ENCODE data around the gene MAPK14. TPM values are rescaled to one million over a fixed set of nuclear protein-coding genes. Genes with fewer than 3 reads are reported as not detected.

Gene MAPK14
- total and polyA plus RNA-seq, 10 of the 15 experiments (the other 5 are each of a cell fraction or from before 2014, with no cell fraction given): 12.5 to 59.5 (median 43.0) TPM

DNA sequence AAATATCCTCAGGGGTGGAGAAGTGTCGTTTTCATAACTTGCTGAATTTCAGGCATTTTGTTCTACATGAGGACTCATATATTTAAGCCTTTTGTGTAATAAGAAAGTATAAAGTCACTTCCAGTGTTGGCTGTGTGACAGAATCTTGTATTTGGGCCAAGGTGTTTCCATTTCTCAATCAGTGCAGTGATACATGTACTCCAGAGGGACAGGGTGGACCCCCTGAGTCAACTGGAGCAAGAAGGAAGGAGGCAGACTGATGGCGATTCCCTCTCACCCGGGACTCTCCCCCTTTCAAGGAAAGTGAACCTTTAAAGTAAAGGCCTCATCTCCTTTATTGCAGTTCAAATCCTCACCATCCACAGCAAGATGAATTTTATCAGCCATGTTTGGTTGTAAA lies 82.4 kb downstream of the MAPK14 start (continued):
- TF ChIP-seq, protein P1, sequence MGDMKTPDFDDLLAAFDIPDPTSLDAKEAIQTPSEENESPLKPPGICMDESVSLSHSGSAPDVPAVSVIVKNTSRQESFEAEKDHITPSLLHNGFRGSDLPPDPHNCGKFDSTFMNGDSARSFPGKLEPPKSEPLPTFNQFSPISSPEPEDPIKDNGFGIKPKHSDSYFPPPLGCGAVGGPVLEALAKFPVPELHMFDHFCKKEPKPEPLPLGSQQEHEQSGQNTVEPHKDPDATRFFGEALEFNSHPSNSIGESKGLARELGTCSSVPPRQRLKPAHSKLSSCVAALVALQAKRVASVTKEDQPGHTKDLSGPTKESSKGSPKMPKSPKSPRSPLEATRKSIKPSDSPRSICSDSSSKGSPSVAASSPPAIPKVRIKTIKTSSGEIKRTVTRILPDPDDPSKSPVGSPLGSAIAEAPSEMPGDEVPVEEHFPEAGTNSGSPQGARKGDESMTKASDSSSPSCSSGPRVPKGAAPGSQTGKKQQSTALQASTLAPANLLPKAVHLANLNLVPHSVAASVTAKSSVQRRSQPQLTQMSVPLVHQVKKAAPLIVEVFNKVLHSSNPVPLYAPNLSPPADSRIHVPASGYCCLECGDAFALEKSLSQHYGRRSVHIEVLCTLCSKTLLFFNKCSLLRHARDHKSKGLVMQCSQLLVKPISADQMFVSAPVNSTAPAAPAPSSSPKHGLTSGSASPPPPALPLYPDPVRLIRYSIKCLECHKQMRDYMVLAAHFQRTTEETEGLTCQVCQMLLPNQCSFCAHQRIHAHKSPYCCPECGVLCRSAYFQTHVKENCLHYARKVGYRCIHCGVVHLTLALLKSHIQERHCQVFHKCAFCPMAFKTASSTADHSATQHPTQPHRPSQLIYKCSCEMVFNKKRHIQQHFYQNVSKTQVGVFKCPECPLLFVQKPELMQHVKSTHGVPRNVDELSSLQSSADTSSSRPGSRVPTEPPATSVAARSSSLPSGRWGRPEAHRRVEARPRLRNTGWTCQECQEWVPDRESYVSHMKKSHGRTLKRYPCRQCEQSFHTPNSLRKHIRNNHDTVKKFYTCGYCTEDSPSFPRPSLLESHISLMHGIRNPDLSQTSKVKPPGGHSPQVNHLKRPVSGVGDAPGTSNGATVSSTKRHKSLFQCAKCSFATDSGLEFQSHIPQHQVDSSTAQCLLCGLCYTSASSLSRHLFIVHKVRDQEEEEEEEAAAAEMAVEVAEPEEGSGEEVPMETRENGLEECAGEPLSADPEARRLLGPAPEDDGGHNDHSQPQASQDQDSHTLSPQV (IDR thresholded peaks at IDR 0.05): no peak
- TF ChIP-seq CBX5 (IDR thresholded peaks at IDR 0.05; ENCODE audit: low read depth): no peak
- no peak for TF ChIP-seq SUPT20H (IDR thresholded peaks at IDR 0.05; ENCODE audit: borderline replicate concordance, control insufficient read depth, low read depth, low read length)
- no peak for TF ChIP-seq SPI1 (IDR thresholded peaks at IDR 0.05; ENCODE audit: borderline replicate concordance, insufficient read depth, low read depth, low read length)
- no peak for TF ChIP-seq BACH1 (IDR thresholded peaks at IDR 0.05; ENCODE audit: borderline replicate concordance)
- no peak for TF ChIP-seq PAX5 (IDR thresholded peaks at IDR 0.05; ENCODE audit: borderline replicate concordance, low read depth, low read length)
- TF ChIP-seq CREB1 (IDR thresholded peaks at IDR 0.05; ENCODE audit: low read depth): no peak
- no peak for TF ChIP-seq HDAC2 (IDR thresholded peaks at IDR 0.05)
- TF ChIP-seq, protein P2, sequence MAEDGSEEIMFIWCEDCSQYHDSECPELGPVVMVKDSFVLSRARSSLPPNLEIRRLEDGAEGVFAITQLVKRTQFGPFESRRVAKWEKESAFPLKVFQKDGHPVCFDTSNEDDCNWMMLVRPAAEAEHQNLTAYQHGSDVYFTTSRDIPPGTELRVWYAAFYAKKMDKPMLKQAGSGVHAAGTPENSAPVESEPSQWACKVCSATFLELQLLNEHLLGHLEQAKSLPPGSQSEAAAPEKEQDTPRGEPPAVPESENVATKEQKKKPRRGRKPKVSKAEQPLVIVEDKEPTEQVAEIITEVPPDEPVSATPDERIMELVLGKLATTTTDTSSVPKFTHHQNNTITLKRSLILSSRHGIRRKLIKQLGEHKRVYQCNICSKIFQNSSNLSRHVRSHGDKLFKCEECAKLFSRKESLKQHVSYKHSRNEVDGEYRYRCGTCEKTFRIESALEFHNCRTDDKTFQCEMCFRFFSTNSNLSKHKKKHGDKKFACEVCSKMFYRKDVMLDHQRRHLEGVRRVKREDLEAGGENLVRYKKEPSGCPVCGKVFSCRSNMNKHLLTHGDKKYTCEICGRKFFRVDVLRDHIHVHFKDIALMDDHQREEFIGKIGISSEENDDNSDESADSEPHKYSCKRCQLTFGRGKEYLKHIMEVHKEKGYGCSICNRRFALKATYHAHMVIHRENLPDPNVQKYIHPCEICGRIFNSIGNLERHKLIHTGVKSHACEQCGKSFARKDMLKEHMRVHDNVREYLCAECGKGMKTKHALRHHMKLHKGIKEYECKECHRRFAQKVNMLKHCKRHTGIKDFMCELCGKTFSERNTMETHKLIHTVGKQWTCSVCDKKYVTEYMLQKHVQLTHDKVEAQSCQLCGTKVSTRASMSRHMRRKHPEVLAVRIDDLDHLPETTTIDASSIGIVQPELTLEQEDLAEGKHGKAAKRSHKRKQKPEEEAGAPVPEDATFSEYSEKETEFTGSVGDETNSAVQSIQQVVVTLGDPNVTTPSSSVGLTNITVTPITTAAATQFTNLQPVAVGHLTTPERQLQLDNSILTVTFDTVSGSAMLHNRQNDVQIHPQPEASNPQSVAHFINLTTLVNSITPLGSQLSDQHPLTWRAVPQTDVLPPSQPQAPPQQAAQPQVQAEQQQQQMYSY (CRISPR knock-in tag; IDR thresholded peaks at IDR 0.05): no peak
- TF ChIP-seq ZNF622 (IDR thresholded peaks at IDR 0.05): no peak
- TF ChIP-seq CHD4 (IDR thresholded peaks at IDR 0.05): no peak
